Measurements from ENCODE around the gene MRPL55. TPM values are rescaled to one million over a fixed set of nuclear protein-coding genes. Genes with fewer than 3 reads are reported as not detected.

The MRPL55 gene
- total RNA-seq, 2 experiments from 2014 or later = 67.8 to 68.3 TPM

- ATAC-seq (no peak), DNase-seq (peak; percentile 1)
- POLR2A ChIA-PET = interaction anchor here (1.9 to 5.6 kb wide), 4 partner anchors 8 to 75 kb away, joined by 5 to 51 read pairs (median 24); partner anchors contain the start of genes ARF1 and IBA57
- H3K4me3 Mint-ChIP-seq = peak overlapping the region; percentile 27
- peaks cover 14% of the 10 kb centered on the region for H3K9me3 Mint-ChIP-seq
- CTCF ChIA-PET = interaction anchor here (1.0 to 2.9 kb wide), 3 partner anchors 11 to 91 kb away, joined by 3 to 10 read pairs (median 4); no protein-coding TSS in a partner anchor
- intact Hi-C loops (cut with micrococcal nuclease) = no loop called here
- H3K36me3 Mint-ChIP-seq (ENCODE audit: low read depth) = peaks cover 86% of the 10 kb centered on the region
- peak overlapping the region; percentile 25 for H3K27ac Mint-ChIP-seq
- TF ChIP-seq CTCF (IDR thresholded peaks at IDR 0.05) = no peak
- H3K4me1 Mint-ChIP-seq (ENCODE audit: low read depth) = peaks cover 77% of the 10 kb centered on the region
- H3K27me3 Mint-ChIP-seq = no peaks in the 10 kb centered on the region
Measured at GRCh38 chr1:228090613-228091081, 18.5 kb downstream of the MRPL55 start.

GRCh38 chr1:228089519-228090380 lies 19.3 kb downstream of the MRPL55 start:
- TF ChIP-seq CTCF (IDR thresholded peaks at IDR 0.05) = no peak
- intact Hi-C loops (cut with micrococcal nuclease) = no loop called here
- H3K27me3 Mint-ChIP-seq = no peaks in the 10 kb centered on the region
- H3K4me3 Mint-ChIP-seq = peak overlapping the region; percentile 33
- DNase-seq (no peak), ATAC-seq (no peak)
- peaks cover 79% of the 10 kb centered on the region for H3K4me1 Mint-ChIP-seq (ENCODE audit: low read depth)
- ChIA-PET POLR2A (interaction anchor here (0.7 to 4.9 kb wide), 6 partner anchors 10 to 41 kb away, joined by 3 to 51 read pairs (median 4); partner anchors contain the start of gene MRPL55), CTCF (interaction anchor here (1.0 kb wide), 1 partner anchor 41 kb away, joined by 3 read pairs; no protein-coding TSS in a partner anchor)
- H3K27ac Mint-ChIP-seq = peak overlapping the region; percentile 88
- peaks cover 11% of the 10 kb centered on the region for H3K9me3 Mint-ChIP-seq
- peaks cover 86% of the 10 kb centered on the region for H3K36me3 Mint-ChIP-seq (ENCODE audit: low read depth)

- peaks cover 82% of the 10 kb centered on the region for H3K4me1 Mint-ChIP-seq (ENCODE audit: low read depth)
- peak overlapping the region; percentile 33 for H3K4me3 Mint-ChIP-seq
- peaks cover 86% of the 10 kb centered on the region for H3K36me3 Mint-ChIP-seq (ENCODE audit: low read depth)
- intact Hi-C loops (cut with micrococcal nuclease) = no loop called here
- H3K27ac Mint-ChIP-seq = peak overlapping the region; percentile 88
- H3K27me3 Mint-ChIP-seq = no peaks in the 10 kb centered on the region
- POLR2A ChIA-PET = interaction anchor here (0.7 to 4.9 kb wide), 4 partner anchors 11 to 40 kb away, joined by 3 to 51 read pairs (median 4); partner anchors contain the start of gene MRPL55
- no peak for TF ChIP-seq CTCF (IDR thresholded peaks at IDR 0.05)
- H3K9me3 Mint-ChIP-seq = peaks cover 3% of the 10 kb centered on the region
- CTCF ChIA-PET = interaction anchor here (1.0 kb wide), 1 partner anchor 42 kb away, joined by 3 read pairs; no protein-coding TSS in a partner anchor
- no peak for DNase-seq
- ATAC-seq = no peak
Measured at GRCh38 chr1:228088586-228089498, 20.3 kb downstream of the MRPL55 start.

- peaks cover 83% of the 10 kb centered on the region for H3K36me3 Mint-ChIP-seq (ENCODE audit: low read depth)
- peak overlapping the region; percentile 88 for H3K27ac Mint-ChIP-seq
- ChIA-PET CTCF (no interaction called here), POLR2A (interaction anchor here (0.6 to 1.2 kb wide), 4 partner anchors 10 to 14 kb away, joined by 3 to 7 read pairs (median 4); no protein-coding TSS in a partner anchor)
- TF ChIP-seq CTCF (IDR thresholded peaks at IDR 0.05) = no peak
- intact Hi-C loops (cut with micrococcal nuclease) = no loop called here
- H3K9me3 Mint-ChIP-seq = no peaks in the 10 kb centered on the region
- DNase-seq (peak; percentile 48), ATAC-seq (peak; percentile 46)
- no peaks in the 10 kb centered on the region for H3K27me3 Mint-ChIP-seq
- peaks cover 82% of the 10 kb centered on the region for H3K4me1 Mint-ChIP-seq (ENCODE audit: low read depth)
- H3K4me3 Mint-ChIP-seq = peak overlapping the region; percentile 55
Measured at GRCh38 chr1:228087771-228088251, 21.3 kb downstream of the MRPL55 start.

Measured in activated CD8-positive, alpha-beta T cell treated with anti-CD3 and anti-CD28 coated beads for 36 hours (primary cell).